Heart right ventricle (tissue), 16 donors: Measurements from ENCODE around the gene ZNF506. TPM values are rescaled to one million over a fixed set of nuclear protein-coding genes. Genes with fewer than 3 reads are reported as not detected.

Experiments used
- ATAC-seq, 8 donors: fragments of 200-7000 bp; cut with Tn5 transposase; one replicate each; pipeline ENCODE4 v1.9.1; 2020; ENCODE audit warnings: mild to moderate bottlenecking in 8 of 8, moderate library complexity in 8 of 8, moderate number of reproducible peaks in 1 of 8
- DNase-seq, 2 donors: peaks; one replicate each; pipeline ENCODE4 v3.0.0-alpha.2; 2020
- H3K27ac ChIP-seq, 10 donors: fragments of 200-600 bp; sonication (generic) in 2 of 10; one replicate each; pipeline versions ENCODE4 v1.5.0 to v1.8.0; 2020 to 2022; ENCODE audit warnings: mild to moderate bottlenecking in 3 of 10
- H3K27me3 ChIP-seq, 7 donors: fragments of 200-600 bp; one replicate each; pipeline ENCODE4 v1.8.0; 2021 to 2022; ENCODE audit warnings: mild to moderate bottlenecking in 2 of 7
- H3K36me3 ChIP-seq, 9 donors: fragments of 200-600 bp; sonication (generic) in 1 of 9; one replicate each; pipeline versions ENCODE4 v1.5.0 to v1.8.0; 2020 to 2022; ENCODE audit warnings: mild to moderate bottlenecking in 2 of 9
- H3K4me1 ChIP-seq, 9 donors: fragments of 200-600 bp; sonication (generic) in 1 of 9; one replicate each; pipeline versions ENCODE4 v1.5.0 to v1.8.0; 2020 to 2022; ENCODE audit warnings: mild to moderate bottlenecking in 4 of 9
- H3K4me3 ChIP-seq, 10 donors: fragments of 200-600 bp; sonication (generic) in 2 of 10; one replicate each; pipeline versions ENCODE4 v1.5.0 to v1.8.0; 2020 to 2022; ENCODE audit warnings: mild to moderate bottlenecking in 7 of 10, moderate library complexity in 2 of 10
- H3K9me3 ChIP-seq, 11 donors: fragments of 200-600 bp in 10 of 11; sonication (generic) in 2 of 11; one replicate each; pipeline versions ENCODE4 v1.5.0 to v1.8.0; 2013 to 2022; ENCODE audit warnings: mild to moderate bottlenecking in 2 of 11, control low read depth in 1 of 11, moderate library complexity in 1 of 11
- WGBS, 2 donors: extraction: QIAGEN DNeasy Blood & Tissue Kit; methylation state at CpG; one replicate each; pipeline ENCODE4 v1.1.7; 2013; ENCODE audit warnings: inconsistent platforms in 1 of 2; 5-methylcytosine and 5-hydroxymethylcytosine counted together
- intact Hi-C, 10 donors: fragments of 100-400 bp; cut with DNase I; formaldehyde crosslinking; loops; one replicate each; pipeline versions ENCODE4 v1.11.1 to v1.14.2; 2022
- polyA plus RNA-seq, 2 donors: library from polyadenylated mRNA; stranded (reverse); fragments of 200-250 nt; gene quantifications; one replicate each; pipeline ENCODE4 v1.2.3, GENCODE V29; 2013
- total RNA-seq, 10 donors: library from RNA; stranded (reverse); fragmentation: NEBNext Ultra II Directional in 3 of 10; extraction: Animal tissue kit (Norgen Biotek cat#: 25700) in 3 of 10; gene quantifications; one replicate each; pipeline versions ENCODE4 v1.2.1 to v1.2.4, GENCODE V29; 2021 to 2023
- TF ChIP-seq, protein P1 (sequence below), 9 donors: fragments of 200-600 bp; sonication (generic) in 2 of 9; IDR thresholded peaks; one replicate each; pipeline versions ENCODE4 v1.5.0 to v1.8.0; 2021 to 2022; ENCODE audit warnings: antibody characterized with exemption in 9 of 9, mild to moderate bottlenecking in 5 of 9, moderate library complexity in 1 of 9
- donor health status: Arrhythmogenic right ventricular cardiomyopathy.
- donor health status: ischemic (EF 13 %, LVEDD 7.1; RV severe dilation, severe dysfunction).
- donor health status: healthy with polysubstance abuse.
- donor health status: DM: no; HTN: yes; CAD: no.
- donor health status: DM: no; HTN: no; CAD: no.
- donor health status: ischemic (EF 25% LVEDD 6.9; RV normal size, moderate dysfunction).
- donor health status: ischemic (EF 25% LVEDD 5.7; RV mildly dilated, moderate dysfunction).
- donor health status: healthy.
- donor health status: DM: yes; HTN: yes; CAD: no.
- donor health status: Ischemic cardiomyopathy.
- donor health status: ischemic (EF 35%, LVEDD 5.7; RV mildly dilated, moderate dysfunction).
- donor health status: nonischemic (EF 11% LVEDD 7.7; RV severe dilation, severe dysfunction).
- donor health status: DM: yes; HTN: yes; CAD: no.
- donor health status: PGD.
- donor health status: ischemic (EF 29% LVEDD 5.4; RV normal size, mild dysfunction).
- donor health status: nonischemic (EF 23%, LVEDD 6.1; RV moderate dilation, normal function).

Gene ZNF506
- total and polyA plus RNA-seq, 12 donors: 3.3 to 17.0 (median 12.6) TPM

DNA sequence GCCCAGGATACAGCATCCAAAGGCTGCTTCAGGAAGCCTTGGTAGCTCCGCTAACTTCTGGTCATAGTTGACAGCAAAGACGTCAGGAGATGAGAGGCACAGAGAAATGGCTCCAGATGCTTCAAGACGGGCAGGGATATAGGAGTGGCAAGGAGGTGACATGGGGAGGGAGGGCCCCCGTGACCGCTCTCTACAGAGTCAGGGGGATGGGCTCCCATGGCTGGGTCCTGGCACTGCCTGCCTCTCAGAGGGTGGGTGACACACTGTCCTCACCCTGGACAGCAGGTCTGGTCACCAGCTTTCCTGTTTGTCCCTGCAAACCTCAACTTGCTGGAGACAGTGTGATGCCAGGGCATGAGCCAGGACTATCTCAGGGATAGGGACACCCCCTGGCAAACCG, 78.4 kb downstream of the ZNF506 start:
- Histone ChIP-seq H3K9me3 (no peaks in the 10 kb centered on the region), H3K36me3 (no peaks in the 10 kb centered on the region), H3K27ac (no peak overlapping the region), H3K4me1 (no peaks in the 10 kb centered on the region), H3K27me3 (no peaks in the 10 kb centered on the region), H3K4me3 (no peak overlapping the region)
- TF ChIP-seq, protein P1, sequence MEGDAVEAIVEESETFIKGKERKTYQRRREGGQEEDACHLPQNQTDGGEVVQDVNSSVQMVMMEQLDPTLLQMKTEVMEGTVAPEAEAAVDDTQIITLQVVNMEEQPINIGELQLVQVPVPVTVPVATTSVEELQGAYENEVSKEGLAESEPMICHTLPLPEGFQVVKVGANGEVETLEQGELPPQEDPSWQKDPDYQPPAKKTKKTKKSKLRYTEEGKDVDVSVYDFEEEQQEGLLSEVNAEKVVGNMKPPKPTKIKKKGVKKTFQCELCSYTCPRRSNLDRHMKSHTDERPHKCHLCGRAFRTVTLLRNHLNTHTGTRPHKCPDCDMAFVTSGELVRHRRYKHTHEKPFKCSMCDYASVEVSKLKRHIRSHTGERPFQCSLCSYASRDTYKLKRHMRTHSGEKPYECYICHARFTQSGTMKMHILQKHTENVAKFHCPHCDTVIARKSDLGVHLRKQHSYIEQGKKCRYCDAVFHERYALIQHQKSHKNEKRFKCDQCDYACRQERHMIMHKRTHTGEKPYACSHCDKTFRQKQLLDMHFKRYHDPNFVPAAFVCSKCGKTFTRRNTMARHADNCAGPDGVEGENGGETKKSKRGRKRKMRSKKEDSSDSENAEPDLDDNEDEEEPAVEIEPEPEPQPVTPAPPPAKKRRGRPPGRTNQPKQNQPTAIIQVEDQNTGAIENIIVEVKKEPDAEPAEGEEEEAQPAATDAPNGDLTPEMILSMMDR (IDR thresholded peaks at IDR 0.05): no peak
- ATAC-seq (no peak), DNase-seq (no peak)
- intact Hi-C loops: no loop called here
- WGBS, 2 donors: 84% methylated on average over 6 of the region's 6 CpGs

DNA sequence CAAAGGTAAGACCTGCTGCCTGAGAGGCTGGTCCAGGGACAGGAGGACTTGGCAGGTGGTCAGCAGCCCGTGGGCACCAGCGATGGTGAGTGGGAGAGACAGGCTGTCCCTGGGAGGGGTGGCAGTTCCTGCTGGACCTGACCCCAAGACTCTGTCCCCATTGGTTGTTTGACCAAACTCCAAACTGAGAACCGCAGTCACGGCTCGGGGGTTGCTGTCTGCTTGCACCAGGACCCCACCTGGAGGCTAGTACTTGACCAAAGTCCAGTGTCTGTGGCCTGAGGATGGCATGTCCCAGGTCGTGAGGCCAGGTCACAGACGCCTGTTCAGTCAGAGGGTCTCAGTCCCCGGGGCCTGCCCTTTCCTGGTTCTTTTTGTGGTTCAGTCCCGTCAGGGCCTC, 78.8 kb downstream of the ZNF506 start:
- ATAC-seq (no peak), DNase-seq (no peak)
- no peaks in the 10 kb centered on the region for H3K9me3 ChIP-seq
- no peak overlapping the region for H3K27ac ChIP-seq
- 80 to 85% methylated on average over 9 of the region's 9 CpGs for WGBS, 2 donors
- no peaks in the 10 kb centered on the region for H3K27me3 ChIP-seq
- H3K36me3 ChIP-seq: no peaks in the 10 kb centered on the region
- no peaks in the 10 kb centered on the region for H3K4me1 ChIP-seq
- H3K4me3 ChIP-seq: no peak overlapping the region
- TF ChIP-seq, protein P1 (IDR thresholded peaks at IDR 0.05): no peak
- intact Hi-C loops: no loop called here

Other genes with a start within 250 kb of the ZNF506 start
- 1 to 10 TPM in 1 of 10 donors, under 1 TPM in 2, not detected in 7; 0.25 to 1.2 (median 0.36) TPM for gene PBX4, start 203.1 kb downstream of the ZNF506 start, total RNA-seq
- under 1 TPM; 0.06 to 0.51 TPM for gene PBX4, start 203.1 kb downstream of the ZNF506 start, polyA plus RNA-seq
- 1 to 10 TPM in 3 of 10 donors, under 1 TPM in 6, not detected in 1; 0.25 to 1.9 (median 0.94) TPM for gene LPAR2, start 193.5 kb downstream of the ZNF506 start, total RNA-seq
- 1 to 10 TPM in 1 of 2 donors, under 1 TPM in 1; 0.52 to 1.2 TPM for gene LPAR2, start 193.5 kb downstream of the ZNF506 start, polyA plus RNA-seq
- 10 to 100 TPM in 1 of 10 donors, 1 to 10 TPM in 9; 1.4 to 11.8 (median 2.4) TPM for gene GMIP, start 178.1 kb downstream of the ZNF506 start, total RNA-seq
- 1 to 10 TPM; 1.6 to 2.5 TPM for gene GMIP, start 178.1 kb downstream of the ZNF506 start, polyA plus RNA-seq
- gene ATP13A1, start 158.1 kb downstream of the ZNF506 start, total RNA-seq: 10 to 100 TPM; 12.3 to 28.2 (median 18.4) TPM
- 10 to 100 TPM; 23.2 to 34.5 TPM for gene ATP13A1, start 158.1 kb downstream of the ZNF506 start, polyA plus RNA-seq
- gene ZNF101, start 152.9 kb downstream of the ZNF506 start, total RNA-seq: 1 to 10 TPM; 2.5 to 5.7 (median 3.8) TPM
- gene ZNF101, start 152.9 kb downstream of the ZNF506 start, polyA plus RNA-seq: 1 to 10 TPM; 3.1 to 6.9 TPM
- 1 to 10 TPM; 2.8 to 6.6 (median 4.1) TPM for gene ZNF14, start 88.6 kb downstream of the ZNF506 start, total RNA-seq
- 1 to 10 TPM; 1.8 to 3.8 TPM for gene ZNF14, start 88.6 kb downstream of the ZNF506 start, polyA plus RNA-seq
- gene ZNF253, start 44.1 kb upstream of the ZNF506 start, total RNA-seq: 10 to 100 TPM in 5 of 10 donors, 1 to 10 TPM in 5; 4.8 to 13.0 (median 9.2) TPM
- 1 to 10 TPM; 2.4 to 6.2 TPM for gene ZNF253, start 44.1 kb upstream of the ZNF506 start, polyA plus RNA-seq
- gene ZNF93, start 79.2 kb upstream of the ZNF506 start, total RNA-seq: 1 to 10 TPM; 1.1 to 3.3 (median 1.9) TPM
- 1 to 10 TPM; 1.1 to 2.6 TPM for gene ZNF93, start 79.2 kb upstream of the ZNF506 start, polyA plus RNA-seq
- gene ZNF682, start 217.8 kb upstream of the ZNF506 start, total RNA-seq: 1 to 10 TPM; 1.9 to 8.8 (median 4.8) TPM
- gene ZNF682, start 217.8 kb upstream of the ZNF506 start, polyA plus RNA-seq: 10 to 100 TPM in 1 of 2 donors, 1 to 10 TPM in 1; 2.7 to 31.8 TPM